GM06990 (cell line): ENCODE data around the gene IQGAP3.

Experiments
- DNase-seq: peaks from one replicate; pipeline ENCODE4 v3.0.0-alpha.2; 2011; ENCODE audit not compliant: insufficient read length; ENCODE audit errors: extremely low read depth
- H3K27me3 ChIP-seq: replicated peaks from 2 replicates; pipeline ENCODE4 v1.6.0; 2011; ENCODE audit warnings: low read length; ENCODE audit not compliant: control insufficient read depth, insufficient read depth
- H3K36me3 ChIP-seq: 2 replicates; pipeline ENCODE4 v1.5.1; 2011; ENCODE audit warnings: low read length; ENCODE audit not compliant: control insufficient read depth, insufficient read depth
- H3K4me3 ChIP-seq: replicated peaks from 2 replicates; pipeline ENCODE4 v1.5.1; 2011; ENCODE audit warnings: low read depth, mild to moderate bottlenecking, control low read depth, low read length
- CTCF ChIP-seq: IDR thresholded peaks from 2 replicates; pipeline ENCODE4 v1.5.1; 2011; ENCODE audit warnings: low read length, control low read depth, mild to moderate bottlenecking, inconsistent platforms; ENCODE audit not compliant: insufficient read depth, poor library complexity, severe bottlenecking

IQGAP3 gene

GRCh38 chr1:156479093-156480015 is 93.0 kb downstream of the IQGAP3 start:
- no peak for TF ChIP-seq CTCF
- Histone ChIP-seq H3K36me3 (peaks cover 62% of the 10 kb centered on the region), H3K4me3 (no peak overlapping the region)

GRCh38 chr1:156478250-156478627 is 94.1 kb downstream of the IQGAP3 start:
- Histone ChIP-seq H3K4me3 (no peak overlapping the region), H3K36me3 (peaks cover 69% of the 10 kb centered on the region), H3K27me3 (no peaks in the 10 kb centered on the region)
- DNase-seq: no peak
- no peak for TF ChIP-seq CTCF

More at GRCh38 chr1:156479093-156480015, 93.0 kb downstream of the IQGAP3 start:
- no peaks in the 10 kb centered on the region for H3K27me3 ChIP-seq
- no peak for DNase-seq

- Histone ChIP-seq H3K4me3 (no peak overlapping the region), H3K36me3 (peaks cover 65% of the 10 kb centered on the region), H3K27me3 (no peaks in the 10 kb centered on the region)
- TF ChIP-seq CTCF: no peak
- DNase-seq: no peak
Measured at GRCh38 chr1:156477526-156478249, 94.7 kb downstream of the IQGAP3 start.

- no peak for DNase-seq
- H3K27me3 ChIP-seq: no peaks in the 10 kb centered on the region
- TF ChIP-seq CTCF: no peak
- peaks cover 62% of the 10 kb centered on the region for H3K36me3 ChIP-seq
- no peak overlapping the region for H3K4me3 ChIP-seq
Measured at GRCh38 chr1:156476501-156477298, 95.7 kb downstream of the IQGAP3 start.

GRCh38 chr1:156475568-156476500 is 96.5 kb downstream of the IQGAP3 start:
- peaks cover 64% of the 10 kb centered on the region for H3K36me3 ChIP-seq
- no peak for TF ChIP-seq CTCF
- H3K4me3 ChIP-seq: no peak overlapping the region
- no peaks in the 10 kb centered on the region for H3K27me3 ChIP-seq
- DNase-seq: no peak
